ENCODE results near the gene SEMA4A. TPM values are rescaled to one million over a fixed set of nuclear protein-coding genes. Genes with fewer than 3 reads are reported as not detected.

The SEMA4A gene
- 5.7 TPM for polyA plus RNA-seq (2013, experiment 1 of 2)
- 4.9 TPM for polyA plus RNA-seq (2013, experiment 2 of 2)

GRCh38 chr1:156153362-156153761 is at the start of gene SEMA4A:
TSS of gene SEMA4A (plus strand) at chr1:156153585. CDS start at chr1:156154579, 994 bp downstream.
- WGBS, result 92% methylated on average over 8 of the region's 10 CpGs
- H3K4me3 ChIP-seq (ENCODE audit: low read length), result no peak within 1 kb of the TSS
- H3K27ac ChIP-seq (ENCODE audit: low read depth, low read length), result no peak within 1 kb of the TSS
- no peaks in the 10 kb centered on the region for H3K9me3 ChIP-seq (ENCODE audit: insufficient read depth, low read depth, low read length)
- peaks cover 25% of the 10 kb centered on the region for H3K4me1 ChIP-seq (ENCODE audit: insufficient read depth, low read length)
- H3K36me3 ChIP-seq (ENCODE audit: insufficient read depth, low read length), result no peaks in the 10 kb centered on the region
- no peaks in the 10 kb centered on the region for H3K27me3 ChIP-seq (ENCODE audit: insufficient read depth, low read length)
- no peak within 1 kb of the TSS for H3K9ac ChIP-seq (ENCODE audit: low read depth, low read length)

GRCh38 chr1:156104065-156104810 is 49.1 kb upstream of the SEMA4A start:
- Histone ChIP-seq H3K27me3 (ENCODE audit: insufficient read depth, low read length) (no peaks in the 10 kb centered on the region), H3K4me1 (ENCODE audit: insufficient read depth, low read length) (peaks cover 40% of the 10 kb centered on the region), H3K9me3 (ENCODE audit: insufficient read depth, low read depth, low read length) (no peaks in the 10 kb centered on the region), H3K9ac (ENCODE audit: low read depth, low read length) (peak overlapping the region; percentile 61), H3K27ac (ENCODE audit: low read depth, low read length) (peak overlapping the region; percentile 98), H3K36me3 (ENCODE audit: insufficient read depth, low read length) (no peaks in the 10 kb centered on the region), H3K4me3 (ENCODE audit: low read length) (no peak overlapping the region)
- WGBS, result 76% methylated on average over 15 of the region's 15 CpGs

- peak overlapping the region; percentile 90; the same call in 1 of the 2 replicates for H3K9ac ChIP-seq (ENCODE audit: low read depth, low read length)
- no peaks in the 10 kb centered on the region for H3K36me3 ChIP-seq (ENCODE audit: insufficient read depth, low read length)
- no peaks in the 10 kb centered on the region for H3K27me3 ChIP-seq (ENCODE audit: insufficient read depth, low read length)
- H3K27ac ChIP-seq (ENCODE audit: low read depth, low read length), result peak overlapping the region; percentile 98
- 40% methylated on average over 11 of the region's 11 CpGs for WGBS
- peaks cover 40% of the 10 kb centered on the region for H3K4me1 ChIP-seq (ENCODE audit: insufficient read depth, low read length)
- H3K4me3 ChIP-seq (ENCODE audit: low read length), result peak overlapping the region; percentile 67
- H3K9me3 ChIP-seq (ENCODE audit: insufficient read depth, low read depth, low read length), result no peaks in the 10 kb centered on the region
These were observed 48.2 kb upstream of the SEMA4A start for GRCh38 chr1:156104861-156105832.

GRCh38 chr1:156106624-156107488 is 46.5 kb upstream of the SEMA4A start:
- Histone ChIP-seq H3K27ac (ENCODE audit: low read depth, low read length) (peak overlapping the region; percentile 98), H3K4me3 (ENCODE audit: low read length) (peak overlapping the region; percentile 24)

GRCh38 chr1:156108057-156108456 is 45.3 kb upstream of the SEMA4A start:
- WGBS, result 94% methylated on average over 3 of the region's 3 CpGs
- Histone ChIP-seq H3K27ac (ENCODE audit: low read depth, low read length) (no peak overlapping the region), H3K4me1 (ENCODE audit: insufficient read depth, low read length) (peaks cover 37% of the 10 kb centered on the region), H3K27me3 (ENCODE audit: insufficient read depth, low read length) (no peaks in the 10 kb centered on the region), H3K36me3 (ENCODE audit: insufficient read depth, low read length) (no peaks in the 10 kb centered on the region), H3K9ac (ENCODE audit: low read depth, low read length) (no peak overlapping the region), H3K9me3 (ENCODE audit: insufficient read depth, low read depth, low read length) (no peaks in the 10 kb centered on the region), H3K4me3 (ENCODE audit: low read length) (no peak overlapping the region)

More at GRCh38 chr1:156106624-156107488, 46.5 kb upstream of the SEMA4A start:
- Histone ChIP-seq H3K9me3 (ENCODE audit: insufficient read depth, low read depth, low read length) (no peaks in the 10 kb centered on the region), H3K36me3 (ENCODE audit: insufficient read depth, low read length) (no peaks in the 10 kb centered on the region), H3K4me1 (ENCODE audit: insufficient read depth, low read length) (peaks cover 40% of the 10 kb centered on the region), H3K27me3 (ENCODE audit: insufficient read depth, low read length) (no peaks in the 10 kb centered on the region), H3K9ac (ENCODE audit: low read depth, low read length) (peak overlapping the region; percentile 54; the same call in 1 of the 2 replicates)
- 16% methylated on average over 10 of the region's 14 CpGs for WGBS

GRCh38 chr1:156108664-156109241 is 44.6 kb upstream of the SEMA4A start:
- H3K27ac ChIP-seq (ENCODE audit: low read depth, low read length), result no peak overlapping the region
- H3K4me3 ChIP-seq (ENCODE audit: low read length), result no peak overlapping the region
- 91% methylated on average over 5 of the region's 6 CpGs for WGBS
- H3K4me1 ChIP-seq (ENCODE audit: insufficient read depth, low read length), result peaks cover 37% of the 10 kb centered on the region
- no peaks in the 10 kb centered on the region for H3K36me3 ChIP-seq (ENCODE audit: insufficient read depth, low read length)
- H3K9me3 ChIP-seq (ENCODE audit: insufficient read depth, low read depth, low read length), result no peaks in the 10 kb centered on the region
- H3K27me3 ChIP-seq (ENCODE audit: insufficient read depth, low read length), result no peaks in the 10 kb centered on the region
- no peak overlapping the region for H3K9ac ChIP-seq (ENCODE audit: low read depth, low read length)

- Histone ChIP-seq H3K27me3 (ENCODE audit: insufficient read depth, low read length) (no peaks in the 10 kb centered on the region), H3K36me3 (ENCODE audit: insufficient read depth, low read length) (no peaks in the 10 kb centered on the region), H3K4me1 (ENCODE audit: insufficient read depth, low read length) (peaks cover 27% of the 10 kb centered on the region), H3K9ac (ENCODE audit: low read depth, low read length) (no peak overlapping the region), H3K4me3 (ENCODE audit: low read length) (no peak overlapping the region), H3K9me3 (ENCODE audit: insufficient read depth, low read depth, low read length) (no peaks in the 10 kb centered on the region), H3K27ac (ENCODE audit: low read depth, low read length) (no peak overlapping the region)
- WGBS, result 82% methylated on average over 2 of the region's 2 CpGs
These were observed 43.1 kb upstream of the SEMA4A start for GRCh38 chr1:156110252-156110651.

GRCh38 chr1:156111355-156111962 is 41.9 kb upstream of the SEMA4A start:
- WGBS, result 92% methylated on average over 4 of the region's 4 CpGs
- H3K27me3 ChIP-seq (ENCODE audit: insufficient read depth, low read length), result no peaks in the 10 kb centered on the region
- H3K4me1 ChIP-seq (ENCODE audit: insufficient read depth, low read length), result peaks cover 21% of the 10 kb centered on the region
- no peak overlapping the region for H3K4me3 ChIP-seq (ENCODE audit: low read length)
- no peak overlapping the region for H3K27ac ChIP-seq (ENCODE audit: low read depth, low read length)
- no peaks in the 10 kb centered on the region for H3K9me3 ChIP-seq (ENCODE audit: insufficient read depth, low read depth, low read length)
- H3K9ac ChIP-seq (ENCODE audit: low read depth, low read length), result no peak overlapping the region
- H3K36me3 ChIP-seq (ENCODE audit: insufficient read depth, low read length), result no peaks in the 10 kb centered on the region

- Histone ChIP-seq H3K36me3 (ENCODE audit: insufficient read depth, low read length) (no peaks in the 10 kb centered on the region), H3K27ac (ENCODE audit: low read depth, low read length) (no peak overlapping the region), H3K4me3 (ENCODE audit: low read length) (no peak overlapping the region), H3K4me1 (ENCODE audit: insufficient read depth, low read length) (peaks cover 13% of the 10 kb centered on the region), H3K9me3 (ENCODE audit: insufficient read depth, low read depth, low read length) (no peaks in the 10 kb centered on the region), H3K9ac (ENCODE audit: low read depth, low read length) (no peak overlapping the region), H3K27me3 (ENCODE audit: insufficient read depth, low read length) (no peaks in the 10 kb centered on the region)
- WGBS, result 90% methylated on average over 9 of the region's 10 CpGs
These were observed 40.9 kb upstream of the SEMA4A start for GRCh38 chr1:156112276-156113137.

All from HUES64 (cell line).